Peyer's patch (tissue), 4 donors: Measurements from ENCODE around the gene OR14K1. TPM values are rescaled to one million over a fixed set of nuclear protein-coding genes. Genes with fewer than 3 reads are reported as not detected.
"Not testable (repeated sequence)": the region's sequence is repeated elsewhere in the genome, so short reads cannot be mapped to it uniquely, and the experiment has no call there.

Experiments used
- DNase-seq, 3 donors: peaks; one replicate each; pipeline ENCODE4 v3.0.0-alpha.2; 2017 to 2019
- H3K27ac ChIP-seq, 4 donors: fragments of 200-600 bp; sonication (generic); one replicate each; pipeline ENCODE4 v1.5.1; 2016 to 2019
- H3K27me3 ChIP-seq, 2 donors: fragments of 200-600 bp; sonication (generic); one replicate each; pipeline ENCODE4 v1.5.1; 2019
- H3K36me3 ChIP-seq, 3 donors: fragments of 200-600 bp; sonication (generic); one replicate each; pipeline ENCODE4 v1.5.1; 2016 to 2019
- H3K4me1 ChIP-seq, 4 donors: fragments of 200-600 bp; sonication (generic); one replicate each; pipeline ENCODE4 v1.5.1; 2016 to 2019
- H3K4me3 ChIP-seq, 4 donors: fragments of 200-600 bp; sonication (generic); 1 replicate in 3 of 4; 2 replicates in 1 of 4; pipeline ENCODE4 v1.5.1; 2016 to 2019; ENCODE audit warnings: mild to moderate bottlenecking in 1 of 4
- H3K9me3 ChIP-seq, 4 donors: fragments of 200-600 bp; sonication (generic); one replicate each; pipeline ENCODE4 v1.5.1; 2016 to 2019; ENCODE audit warnings: mild to moderate bottlenecking in 1 of 4
- POLR2A ChIP-seq, 2 donors: fragments of 450-650 bp; IDR thresholded peaks; one replicate each; pipeline ENCODE4 v1.5.1; 2017; ENCODE audit warnings: antibody characterized with exemption in 2 of 2, mild to moderate bottlenecking in 2 of 2, moderate library complexity in 2 of 2
- total RNA-seq, 4 donors: library from RNA; depleted of rRNA; stranded (reverse); fragments of >200 nt; gene quantifications; one replicate each; pipeline ENCODE4 v1.1.0, GENCODE V29; 2016
- TF ChIP-seq, protein P1 (sequence below), 6 experiments: fragments of 450-650 bp in 4 of 6; fragments of 200-600 bp in 2 of 6; sonication (generic) in 1 of 6; IDR thresholded peaks; one replicate each; pipeline ENCODE4 v1.5.1; 2017 to 2019; ENCODE audit warnings: antibody characterized with exemption in 6 of 6, mild to moderate bottlenecking in 3 of 6, moderate library complexity in 1 of 6

The OR14K1 gene, protein sequence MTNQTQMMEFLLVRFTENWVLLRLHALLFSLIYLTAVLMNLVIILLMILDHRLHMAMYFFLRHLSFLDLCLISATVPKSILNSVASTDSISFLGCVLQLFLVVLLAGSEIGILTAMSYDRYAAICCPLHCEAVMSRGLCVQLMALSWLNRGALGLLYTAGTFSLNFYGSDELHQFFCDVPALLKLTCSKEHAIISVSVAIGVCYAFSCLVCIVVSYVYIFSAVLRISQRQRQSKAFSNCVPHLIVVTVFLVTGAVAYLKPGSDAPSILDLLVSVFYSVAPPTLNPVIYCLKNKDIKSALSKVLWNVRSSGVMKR
- not detected for total RNA-seq

GRCh38 chr1:247738315-247738714 lies at the start of gene OR14K1:
TSS of gene OR14K1 (plus strand) at chr1:247738615. CDS start at chr1:247738615, 0 bp downstream.
- no peak within 1 kb of the TSS for H3K4me3 ChIP-seq
- H3K36me3 ChIP-seq, result no peaks in the 10 kb centered on the region
- no peaks in the 10 kb centered on the region for H3K27me3 ChIP-seq
- H3K9me3 ChIP-seq, result peaks cover 0 to 2% (median 0%) of the 10 kb centered on the region in 4 donors
- H3K4me1 ChIP-seq, result no peaks in the 10 kb centered on the region
- no peak for TF ChIP-seq POLR2A (IDR thresholded peaks at IDR 0.05)
- TF ChIP-seq, protein P1, sequence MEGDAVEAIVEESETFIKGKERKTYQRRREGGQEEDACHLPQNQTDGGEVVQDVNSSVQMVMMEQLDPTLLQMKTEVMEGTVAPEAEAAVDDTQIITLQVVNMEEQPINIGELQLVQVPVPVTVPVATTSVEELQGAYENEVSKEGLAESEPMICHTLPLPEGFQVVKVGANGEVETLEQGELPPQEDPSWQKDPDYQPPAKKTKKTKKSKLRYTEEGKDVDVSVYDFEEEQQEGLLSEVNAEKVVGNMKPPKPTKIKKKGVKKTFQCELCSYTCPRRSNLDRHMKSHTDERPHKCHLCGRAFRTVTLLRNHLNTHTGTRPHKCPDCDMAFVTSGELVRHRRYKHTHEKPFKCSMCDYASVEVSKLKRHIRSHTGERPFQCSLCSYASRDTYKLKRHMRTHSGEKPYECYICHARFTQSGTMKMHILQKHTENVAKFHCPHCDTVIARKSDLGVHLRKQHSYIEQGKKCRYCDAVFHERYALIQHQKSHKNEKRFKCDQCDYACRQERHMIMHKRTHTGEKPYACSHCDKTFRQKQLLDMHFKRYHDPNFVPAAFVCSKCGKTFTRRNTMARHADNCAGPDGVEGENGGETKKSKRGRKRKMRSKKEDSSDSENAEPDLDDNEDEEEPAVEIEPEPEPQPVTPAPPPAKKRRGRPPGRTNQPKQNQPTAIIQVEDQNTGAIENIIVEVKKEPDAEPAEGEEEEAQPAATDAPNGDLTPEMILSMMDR (IDR thresholded peaks at IDR 0.05), result no peak
- no peak within 1 kb of the TSS for H3K27ac ChIP-seq
- DNase-seq, result no peak

DNA sequence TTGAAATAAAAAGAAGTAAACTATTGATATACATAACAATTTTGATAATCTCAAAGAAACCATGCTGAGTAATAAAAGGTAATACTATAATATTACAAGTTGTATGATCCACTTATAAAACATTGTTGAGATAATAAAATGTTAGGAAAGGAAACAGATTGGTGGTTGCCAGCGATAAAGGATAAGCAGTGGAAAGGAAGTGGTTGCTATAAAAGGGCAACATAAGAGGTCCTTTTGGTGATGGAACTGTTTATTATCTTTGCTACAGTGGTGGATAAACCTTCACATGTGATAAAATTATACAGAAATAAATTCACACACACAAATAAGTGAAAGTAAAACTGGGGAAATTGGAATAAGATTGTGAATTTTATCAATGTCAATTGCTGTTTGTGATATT lies 37.1 kb upstream of the OR14K1 start:
- Histone ChIP-seq H3K27me3 (no peaks in the 10 kb centered on the region), H3K27ac (no peak overlapping the region), H3K4me3 (no peak overlapping the region), H3K4me1 (no peaks in the 10 kb centered on the region), H3K9me3 (no peaks in the 10 kb centered on the region), H3K36me3 (no peaks in the 10 kb centered on the region)
- TF ChIP-seq, protein P1 (IDR thresholded peaks at IDR 0.05), result no peak
- TF ChIP-seq POLR2A (IDR thresholded peaks at IDR 0.05), result no peak
- DNase-seq, result no peak

GRCh38 chr1:247710681-247711080 lies 27.7 kb upstream of the OR14K1 start:
- DNase-seq, result not testable (repeated sequence)

GRCh38 chr1:247713753-247714152 lies 24.7 kb upstream of the OR14K1 start:
- Histone ChIP-seq H3K36me3 (no peaks in the 10 kb centered on the region), H3K9me3 (peaks cover 0 to 3% (median 0%) of the 10 kb centered on the region in 4 donors), H3K4me3 (no peak overlapping the region), H3K27me3 (no peaks in the 10 kb centered on the region), H3K4me1 (no peaks in the 10 kb centered on the region), H3K27ac (no peak overlapping the region)
- no peak for DNase-seq
- no peak for TF ChIP-seq POLR2A (IDR thresholded peaks at IDR 0.05)
- TF ChIP-seq, protein P1 (IDR thresholded peaks at IDR 0.05), result no peak

More at GRCh38 chr1:247710681-247711080, 27.7 kb upstream of the OR14K1 start:
- not testable (repeated sequence) for H3K36me3 ChIP-seq, H3K4me1 ChIP-seq, H3K27ac ChIP-seq, H3K27me3 ChIP-seq, H3K4me3 ChIP-seq, H3K9me3 ChIP-seq

GRCh38 chr1:247716546-247716945 lies 21.9 kb upstream of the OR14K1 start, which contains the start of gene OR6F1:
TSS of gene OR6F1 (minus strand) at chr1:247716646. CDS start at chr1:247712755, 3,891 bp downstream.
- no peaks in the 10 kb centered on the region for H3K9me3 ChIP-seq
- H3K36me3 ChIP-seq, result no peaks in the 10 kb centered on the region
- H3K27ac ChIP-seq, result no peak within 1 kb of the TSS
- H3K27me3 ChIP-seq, result no peaks in the 10 kb centered on the region
- TF ChIP-seq, protein P1 (IDR thresholded peaks at IDR 0.05), result no peak
- no peak for TF ChIP-seq POLR2A (IDR thresholded peaks at IDR 0.05)
- no peak within 1 kb of the TSS for H3K4me3 ChIP-seq
- DNase-seq, result no peak
- H3K4me1 ChIP-seq, result no peaks in the 10 kb centered on the region

DNA sequence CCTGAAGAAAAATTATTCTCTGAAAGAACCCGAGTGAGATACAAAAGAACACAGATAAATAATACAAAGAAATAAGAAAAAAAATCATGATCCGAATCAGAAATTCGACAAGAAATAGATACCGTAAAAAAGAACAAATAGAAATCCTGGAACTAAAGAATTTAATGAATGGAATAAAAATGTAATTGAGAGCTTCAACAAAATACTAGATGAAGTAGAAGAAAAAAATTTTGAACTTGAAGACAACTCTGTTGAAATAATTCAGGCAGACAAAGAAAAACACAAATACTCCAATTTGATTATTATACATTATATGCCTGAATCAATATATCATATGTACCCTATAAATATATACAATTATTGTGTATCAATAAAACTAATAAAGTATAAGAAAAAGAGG lies 17.2 kb upstream of the OR14K1 start:
- no peaks in the 10 kb centered on the region for H3K36me3 ChIP-seq
- H3K27ac ChIP-seq, result no peak overlapping the region
- no peaks in the 10 kb centered on the region for H3K4me1 ChIP-seq
- no peak for DNase-seq
- no peak overlapping the region for H3K4me3 ChIP-seq
- no peaks in the 10 kb centered on the region for H3K27me3 ChIP-seq
- TF ChIP-seq, protein P1 (IDR thresholded peaks at IDR 0.05), result no peak
- no peak for TF ChIP-seq POLR2A (IDR thresholded peaks at IDR 0.05)
- H3K9me3 ChIP-seq, result no peaks in the 10 kb centered on the region
